Naive thymus-derived CD4-positive, alpha-beta T cell (primary cell): ENCODE results near the gene ABCC5. TPM values are rescaled to one million over a fixed set of nuclear protein-coding genes. Genes with fewer than 3 reads are reported as not detected.

ENCODE experiments used
- ATAC-seq: fragments of 150-1000 bp; cut with Tn5 transposase; 2 replicates; pipeline ENCODE4 v1.10.0; 2021; ENCODE audit warnings: mild to moderate bottlenecking, moderate library complexity
- CTCF ChIA-PET: fragments of 350-600 bp; sonication (Branson Sonifier 250); formaldehyde crosslinking; loops from one replicate; lab custom pipeline; 2021; ENCODE audit warnings: antibody characterized with exemption; lab: Charles Lee
- POLR2A ChIA-PET: fragments of 350-600 bp; sonication (Branson Sonifier 250); formaldehyde crosslinking; loops from one replicate; lab custom pipeline; 2021; ENCODE audit warnings: antibody characterized with exemption, inconsistent platforms; lab: Charles Lee
- DNase-seq, 9 donors: peaks; one replicate each; pipeline versions ENCODE4 v3.0.0 to v3.0.0-alpha.2; 2020 to 2022; ENCODE audit warnings: mixed read lengths in 1 of 9
- H3K27ac ChIP-seq: one replicate; pipeline ENCODE4 v1.7.0; 2013; ENCODE audit warnings: mild to moderate bottlenecking, low read depth, low read length, moderate library complexity
- H3K27me3 ChIP-seq, 2 donors: one replicate each; pipeline ENCODE4 v1.7.0; 2013; ENCODE audit warnings: low read length in 2 of 2, mild to moderate bottlenecking in 2 of 2, moderate library complexity in 2 of 2; ENCODE audit not compliant: control insufficient read depth in 2 of 2, insufficient read depth in 2 of 2
- H3K36me3 ChIP-seq, 3 experiments: 1 replicate in 2 of 3; 2 replicates in 1 of 3; pipeline ENCODE4 v1.7.0; 2013; ENCODE audit warnings: low read length in 3 of 3, mild to moderate bottlenecking in 3 of 3, moderate library complexity in 1 of 3; ENCODE audit not compliant: insufficient read depth in 3 of 3, control insufficient read depth in 2 of 3
- H3K4me1 ChIP-seq, 2 donors: one replicate each; pipeline ENCODE4 v1.7.0; 2013; ENCODE audit warnings: low read length in 2 of 2, mild to moderate bottlenecking in 2 of 2, moderate library complexity in 1 of 2; ENCODE audit not compliant: control insufficient read depth in 2 of 2, insufficient read depth in 2 of 2
- H3K4me3 ChIP-seq: 2 replicates; pipeline ENCODE4 v1.7.0; 2013; ENCODE audit warnings: mild to moderate bottlenecking, low read length
- H3K9me3 ChIP-seq, 3 experiments: 1 replicate in 2 of 3; 2 replicates in 1 of 3; pipeline ENCODE4 v1.7.0; 2013; ENCODE audit warnings: low read length in 3 of 3; ENCODE audit not compliant: control insufficient read depth in 2 of 3
- H3K27ac Mint-ChIP-seq, 9 donors: one replicate each; pipeline ENCODE4 v1.8.0; 2020 to 2022; ENCODE audit warnings: mixed read lengths in 9 of 9, mild to moderate bottlenecking in 8 of 9, moderate library complexity in 5 of 9, inconsistent platforms in 2 of 9
- H3K27me3 Mint-ChIP-seq, 5 donors: one replicate each; pipeline ENCODE4 v1.8.0; 2021 to 2022; ENCODE audit warnings: mixed read lengths in 5 of 5, mild to moderate bottlenecking in 1 of 5
- H3K36me3 Mint-ChIP-seq, 5 donors: one replicate each; pipeline ENCODE4 v1.8.0; 2020 to 2022; ENCODE audit warnings: mixed read lengths in 5 of 5, mild to moderate bottlenecking in 3 of 5, inconsistent platforms in 1 of 5
- H3K4me1 Mint-ChIP-seq, 7 donors: one replicate each; pipeline ENCODE4 v1.8.0; 2020 to 2022; ENCODE audit warnings: mixed read lengths in 7 of 7, mild to moderate bottlenecking in 3 of 7, inconsistent platforms in 1 of 7
- H3K4me3 Mint-ChIP-seq, 10 donors: one replicate each; pipeline ENCODE4 v1.8.0; 2020 to 2022; ENCODE audit warnings: mild to moderate bottlenecking in 10 of 10, mixed read lengths in 10 of 10, moderate library complexity in 6 of 10, inconsistent platforms in 2 of 10
- H3K9me3 Mint-ChIP-seq, 11 donors: one replicate each; pipeline ENCODE4 v1.8.0; 2020 to 2022; ENCODE audit warnings: mixed read lengths in 11 of 11, mild to moderate bottlenecking in 4 of 11, inconsistent platforms in 1 of 11, moderate library complexity in 1 of 11
- intact Hi-C, 2 donors: fragments of 100-400 bp; cut with micrococcal nuclease; formaldehyde crosslinking; loops; one replicate each; pipeline ENCODE4 v1.15.1; 2023
- microRNA-seq: library from miRNA; unstranded; fragments of <30 nt; microRNA quantifications from one replicate; pipeline ENCODE4 v1.2.0, GENCODE V29; 2022; ENCODE audit warnings: borderline microRNAs expressed
- polyA plus RNA-seq, 2 donors: library from polyadenylated mRNA; unstranded; fragments of 300-500 nt; fragmentation: Illumina TruSeq; gene quantifications; one replicate each; pipeline ENCODE4 v1.2.3, GENCODE V29; 2021
- total RNA-seq, 6 experiments: library from RNA in 5 of 6; stranded (reverse) in 5 of 6; gene quantifications; 1 replicate in 5 of 6; 2 replicates in 1 of 6; pipeline ENCODE4 v1.2.3 and lab custom pipeline; 2021 to 2026

The ABCC5 gene
- total and polyA plus RNA-seq, 7 experiments from 2014 or later = 8.6 to 50.4 (median 24.7) TPM

- no peak overlapping the region for H3K4me3 Mint-ChIP-seq
- Histone ChIP-seq H3K9me3 (no peaks in the 10 kb centered on the region), H3K4me3 (no peak overlapping the region), H3K27ac (no peak overlapping the region), H3K4me1 (peaks cover 0 to 12% of the 10 kb centered on the region in 2 donors), H3K27me3 (no peaks in the 10 kb centered on the region), H3K36me3 (peaks cover 0 to 10% (median 0%) of the 10 kb centered on the region in 3 experiments)
- H3K36me3 Mint-ChIP-seq = peaks cover 0 to 18% (median 13%) of the 10 kb centered on the region in 5 donors
- ATAC-seq = no peak
- CTCF ChIA-PET = interaction anchor here (1.0 kb wide), 1 partner anchor 9 kb away, joined by 5 read pairs; the partner anchor contains the start of gene PARL
- POLR2A ChIA-PET = no interaction called here
- no peaks in the 10 kb centered on the region for H3K9me3 Mint-ChIP-seq
- no peak overlapping the region for H3K27ac Mint-ChIP-seq
- intact Hi-C loops = no loop called here
- DNase-seq = no peak
- H3K27me3 Mint-ChIP-seq = no peaks in the 10 kb centered on the region
- peaks cover 24 to 87% (median 71%) of the 10 kb centered on the region in 7 donors for H3K4me1 Mint-ChIP-seq
These were observed 142.3 kb downstream of the ABCC5 start for GRCh38 chr3:183875411-183875810.

DNA sequence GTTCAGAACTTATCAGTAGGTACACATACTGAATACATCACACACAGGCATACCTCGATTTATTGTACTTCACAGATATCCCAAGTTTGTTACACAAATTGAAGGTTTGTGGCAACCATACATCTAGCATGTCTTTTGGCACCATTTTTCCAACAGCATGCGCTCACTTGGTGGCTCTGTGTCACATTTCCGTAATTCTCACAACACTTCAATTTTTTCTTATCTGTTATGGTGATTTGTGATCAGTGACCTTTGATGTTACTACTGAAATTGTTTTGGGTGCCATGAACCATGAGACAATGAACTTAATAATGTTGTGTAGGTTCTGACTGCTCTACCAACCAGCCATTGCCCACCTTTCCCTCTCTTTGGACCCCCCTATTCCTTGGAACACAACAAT lies 143.8 kb downstream of the ABCC5 start:
- no peak overlapping the region for H3K27ac Mint-ChIP-seq
- no peaks in the 10 kb centered on the region for H3K27me3 Mint-ChIP-seq
- peaks cover 28 to 79% (median 66%) of the 10 kb centered on the region in 7 donors for H3K4me1 Mint-ChIP-seq
- Histone ChIP-seq H3K27ac (no peak overlapping the region), H3K27me3 (no peaks in the 10 kb centered on the region), H3K4me1 (peaks cover 0 to 14% of the 10 kb centered on the region in 2 donors), H3K9me3 (no peaks in the 10 kb centered on the region), H3K36me3 (peaks cover 0 to 10% (median 0%) of the 10 kb centered on the region in 3 experiments), H3K4me3 (no peak overlapping the region)
- ChIA-PET CTCF (no interaction called here), POLR2A (interaction anchor here (1.4 kb wide), 1 partner anchor 11 kb away, joined by 5 read pairs; the partner anchor contains the start of gene PARL)
- intact Hi-C loops = no loop called here
- DNase-seq = no peak
- H3K36me3 Mint-ChIP-seq = peaks cover 0 to 16% (median 12%) of the 10 kb centered on the region in 5 donors
- peak overlapping the region in 1 of 10 donors; percentile 9 for H3K4me3 Mint-ChIP-seq
- H3K9me3 Mint-ChIP-seq = no peaks in the 10 kb centered on the region
- ATAC-seq = no peak

- ChIA-PET CTCF (no interaction called here), POLR2A (interaction anchor here (0.8 kb wide), 1 partner anchor 27 kb away, joined by 3 read pairs; no protein-coding TSS in a partner anchor)
- Histone ChIP-seq H3K4me3 (no peak overlapping the region), H3K36me3 (peaks cover under 1 to 28% (median 7%) of the 10 kb centered on the region in 3 experiments), H3K27me3 (no peaks in the 10 kb centered on the region), H3K9me3 (no peaks in the 10 kb centered on the region), H3K27ac (no peak overlapping the region), H3K4me1 (peaks cover 0 to 14% of the 10 kb centered on the region in 2 donors)
- no peaks in the 10 kb centered on the region for H3K27me3 Mint-ChIP-seq
- H3K27ac Mint-ChIP-seq = peak overlapping the region in 1 of 9 donors; percentile 5
- intact Hi-C loops = no loop called here
- H3K4me3 Mint-ChIP-seq = no peak overlapping the region
- ATAC-seq (no peak), DNase-seq (no peak)
- no peaks in the 10 kb centered on the region for H3K9me3 Mint-ChIP-seq
- peaks cover 13 to 58% (median 48%) of the 10 kb centered on the region in 7 donors for H3K4me1 Mint-ChIP-seq
- H3K36me3 Mint-ChIP-seq = peaks cover 0 to 11% (median 6%) of the 10 kb centered on the region in 5 donors
These were observed 146.1 kb downstream of the ABCC5 start for GRCh38 chr3:183871541-183871940.

GRCh38 chr3:183870563-183870962 lies 147.1 kb downstream of the ABCC5 start:
- Mint-ChIP-seq H3K4me1 (peaks cover 13 to 48% (median 44%) of the 10 kb centered on the region in 7 donors), H3K27ac (peak overlapping the region in 8 of 9 donors; percentile 1 to 64 (median 8)), H3K9me3 (no peaks in the 10 kb centered on the region), H3K36me3 (peaks cover 0 to 14% (median 6%) of the 10 kb centered on the region in 5 donors), H3K4me3 (peak overlapping the region in 4 of 10 donors; percentile 0 to 2 (median 2)), H3K27me3 (no peaks in the 10 kb centered on the region)
- H3K9me3 ChIP-seq = no peaks in the 10 kb centered on the region
- ChIA-PET CTCF (no interaction called here), POLR2A (no interaction called here)
- peak overlapping the region; percentile 27 for H3K27ac ChIP-seq
- DNase-seq (peak in 5 of 9 donors; percentile 24 to 52 (median 36)), ATAC-seq (peak; percentile 53)
- H3K27me3 ChIP-seq = no peaks in the 10 kb centered on the region
- H3K36me3 ChIP-seq = peaks cover 6 to 31% (median 15%) of the 10 kb centered on the region in 3 experiments
- H3K4me1 ChIP-seq = peaks cover 0 to 14% of the 10 kb centered on the region in 2 donors
- intact Hi-C loops = no loop called here
- H3K4me3 ChIP-seq = no peak overlapping the region

Small RNAs within 50 kb of the gene (microRNA-seq; reads per million reads assigned to microRNA genes)
- gene MIR4448 = not detected

Other genes starting within 250 kb of the ABCC5 start
- 1 to 10 TPM in 3 of 5 experiments, under 1 TPM in 2; 0.81 to 2.9 (median 1.2) TPM for gene MAP6D1, start 192.3 kb downstream of the ABCC5 start, total RNA-seq
- not detected for gene MAP6D1, start 192.3 kb downstream of the ABCC5 start, polyA plus RNA-seq
- gene PARL, start 133.0 kb downstream of the ABCC5 start, total RNA-seq = 10 to 100 TPM; 41.6 to 50.4 (median 47.1) TPM
- gene PARL, start 133.0 kb downstream of the ABCC5 start, polyA plus RNA-seq = 100 to 1,000 TPM; 123 to 130 TPM
- gene HTR3D, start 13.9 kb upstream of the ABCC5 start, total RNA-seq = not detected
- gene HTR3D, start 13.9 kb upstream of the ABCC5 start, polyA plus RNA-seq = not detected
- gene HTR3C, start 35.2 kb upstream of the ABCC5 start, total RNA-seq = not detected
- not detected for gene HTR3C, start 35.2 kb upstream of the ABCC5 start, polyA plus RNA-seq
- gene HTR3E, start 79.2 kb upstream of the ABCC5 start, total RNA-seq = not detected
- not detected for gene HTR3E, start 79.2 kb upstream of the ABCC5 start, polyA plus RNA-seq
- gene EIF2B5, start 117.5 kb upstream of the ABCC5 start, total RNA-seq = 10 to 100 TPM; 47.2 to 87.2 (median 67.7) TPM
- gene EIF2B5, start 117.5 kb upstream of the ABCC5 start, polyA plus RNA-seq = 10 to 100 TPM; 59.7 to 74.8 TPM
- gene DVL3, start 137.5 kb upstream of the ABCC5 start, total RNA-seq = 10 to 100 TPM; 32.0 to 45.3 (median 39.4) TPM
- gene DVL3, start 137.5 kb upstream of the ABCC5 start, polyA plus RNA-seq = 1 to 10 TPM; 3.1 to 7.7 TPM
- 100 to 1,000 TPM; 111 to 217 (median 185) TPM for gene AP2M1, start 157.0 kb upstream of the ABCC5 start, total RNA-seq
- gene AP2M1, start 157.0 kb upstream of the ABCC5 start, polyA plus RNA-seq = 100 to 1,000 TPM; 217 to 261 TPM
- gene ABCF3, start 168.3 kb upstream of the ABCC5 start, total RNA-seq = 100 to 1,000 TPM in 4 of 5 experiments, 10 to 100 TPM in 1; 79.3 to 153 (median 117) TPM
- gene ABCF3, start 168.3 kb upstream of the ABCC5 start, polyA plus RNA-seq = 10 to 100 TPM; 47.0 to 73.5 TPM
- not detected for gene VWA5B2, start 211.7 kb upstream of the ABCC5 start, total RNA-seq
- not detected for gene VWA5B2, start 211.7 kb upstream of the ABCC5 start, polyA plus RNA-seq
- gene ALG3, start 231.1 kb upstream of the ABCC5 start, total RNA-seq = 10 to 100 TPM; 19.4 to 51.0 (median 39.1) TPM
- gene ALG3, start 231.1 kb upstream of the ABCC5 start, polyA plus RNA-seq = 10 to 100 TPM; 51.6 to 80.3 TPM
- gene EEF1AKMT4, start 231.8 kb upstream of the ABCC5 start, total RNA-seq = 1 to 10 TPM in 4 of 5 experiments, under 1 TPM in 1; 0.27 to 6.6 (median 2.2) TPM
- 1 to 10 TPM; 2.4 to 4.4 TPM for gene EEF1AKMT4, start 231.8 kb upstream of the ABCC5 start, polyA plus RNA-seq
- gene CAMK2N2, start 243.7 kb upstream of the ABCC5 start, total RNA-seq = not detected
- not detected for gene CAMK2N2, start 243.7 kb upstream of the ABCC5 start, polyA plus RNA-seq